Right atrium auricular region (tissue), 2 donors: ENCODE measurements around the gene B3GALT2. TPM values are rescaled to one million over a fixed set of nuclear protein-coding genes. Genes with fewer than 3 reads are reported as not detected.

Experiments used
- DNase-seq: peaks from one replicate; pipeline ENCODE4 v3.0.0-alpha.2; 2019; ENCODE audit warnings: low spot score
- H3K27ac ChIP-seq, 2 donors: fragments of 200-600 bp; sonication (generic); 1 replicate in 1 of 2; 2 replicates in 1 of 2; pipeline ENCODE4 v1.5.1; 2016 to 2019
- H3K27me3 ChIP-seq, 2 donors: fragments of 200-600 bp; sonication (generic); one replicate each; pipeline versions ENCODE4 v1.5.1 to v1.6.0; 2017 to 2019
- H3K36me3 ChIP-seq: fragments of 200-600 bp; sonication (generic); one replicate; pipeline ENCODE4 v1.5.1; 2016
- H3K4me1 ChIP-seq, 2 donors: fragments of 200-600 bp; sonication (generic); one replicate each; pipeline versions ENCODE4 v1.5.1 to v1.6.0; 2017 to 2019
- H3K4me3 ChIP-seq, 2 donors: fragments of 200-600 bp; sonication (generic); 1 replicate in 1 of 2; 2 replicates in 1 of 2; pipeline ENCODE4 v1.5.1; 2017 to 2019; ENCODE audit warnings: mild to moderate bottlenecking in 1 of 2, moderate library complexity in 1 of 2
- H3K9me3 ChIP-seq, 2 donors: fragments of 200-600 bp; sonication (generic); one replicate each; pipeline ENCODE4 v1.5.1; 2019
- CTCF ChIP-seq, 2 donors: fragments of 200-600 bp; sonication (generic); IDR thresholded peaks; one replicate each; pipeline ENCODE4 v1.5.1; 2019; ENCODE audit warnings: antibody characterized with exemption in 2 of 2
- total RNA-seq, 2 donors: library from RNA; depleted of rRNA; stranded (reverse); fragments of >200 nt; gene quantifications; one replicate each; pipeline ENCODE4 v1.1.0, GENCODE V29; 2016

B3GALT2 gene
- total RNA-seq, 2 donors from 2014 or later, result 27.9 to 51.7 TPM

- DNase-seq, result no peak
- Histone ChIP-seq H3K36me3 (no peaks in the 10 kb centered on the region), H3K9me3 (no peaks in the 10 kb centered on the region), H3K27me3 (no peaks in the 10 kb centered on the region), H3K4me1 (peaks cover 0 to 14% of the 10 kb centered on the region in 2 donors), H3K4me3 (no peak overlapping the region), H3K27ac (no peak overlapping the region)
- TF ChIP-seq CTCF (IDR thresholded peaks at IDR 0.05), result no peak
These were observed 7.3 kb downstream of the B3GALT2 start for GRCh38 chr1:193179094-193179493.

- Histone ChIP-seq H3K27ac (no peak overlapping the region), H3K4me1 (peaks cover 0 to 4% of the 10 kb centered on the region in 2 donors), H3K36me3 (no peaks in the 10 kb centered on the region), H3K9me3 (no peaks in the 10 kb centered on the region), H3K4me3 (no peak overlapping the region), H3K27me3 (no peaks in the 10 kb centered on the region)
- TF ChIP-seq CTCF (IDR thresholded peaks at IDR 0.05), result no peak
- DNase-seq, result no peak
These were observed 9.6 kb downstream of the B3GALT2 start for GRCh38 chr1:193176788-193177187.

DNA sequence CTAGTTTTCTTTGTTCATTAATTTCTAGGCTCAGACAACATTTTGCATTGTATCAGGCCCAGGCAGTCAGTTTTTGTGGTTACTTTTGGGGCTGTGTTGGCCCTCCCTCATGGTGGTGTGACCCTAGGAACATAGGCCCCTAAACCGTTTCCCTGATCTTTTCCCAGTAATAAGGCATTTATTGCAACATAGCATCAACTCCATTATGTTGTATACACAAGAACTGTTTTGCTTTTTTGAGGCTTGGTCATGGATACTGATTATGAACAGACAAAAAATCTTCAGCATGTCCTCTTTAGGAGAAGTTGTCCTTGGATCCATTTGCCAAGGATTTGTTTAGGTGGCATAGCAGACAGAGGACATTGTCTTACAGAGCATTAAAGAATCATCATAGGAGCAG lies 10.3 kb downstream of the B3GALT2 start:
- H3K27me3 ChIP-seq, result no peaks in the 10 kb centered on the region
- no peak for DNase-seq
- no peak overlapping the region for H3K4me3 ChIP-seq
- no peak overlapping the region for H3K27ac ChIP-seq
- no peak for TF ChIP-seq CTCF (IDR thresholded peaks at IDR 0.05)
- no peaks in the 10 kb centered on the region for H3K9me3 ChIP-seq
- peaks cover 0 to 4% of the 10 kb centered on the region in 2 donors for H3K4me1 ChIP-seq
- H3K36me3 ChIP-seq, result no peaks in the 10 kb centered on the region

DNA sequence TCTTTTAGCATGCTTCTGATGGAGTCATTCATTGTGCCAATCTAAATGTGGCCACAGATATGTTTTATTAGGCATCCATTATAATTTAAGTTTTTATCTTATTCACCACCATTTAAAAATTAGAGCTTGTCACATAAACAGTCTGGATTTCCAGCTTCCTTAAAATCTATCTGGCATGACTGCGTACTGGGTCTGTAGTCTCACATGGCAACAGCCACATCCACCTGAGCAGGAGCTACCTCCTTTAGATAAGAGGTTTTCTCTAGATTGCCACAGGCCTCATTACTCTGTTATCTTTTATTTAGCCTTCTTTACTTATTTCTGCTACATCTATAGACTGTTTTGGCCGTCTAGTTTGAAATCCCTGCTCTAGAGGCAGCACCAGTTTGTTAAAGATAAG lies 29.1 kb downstream of the B3GALT2 start:
- no peak for TF ChIP-seq CTCF (IDR thresholded peaks at IDR 0.05)
- DNase-seq, result no peak
- H3K27ac ChIP-seq, result no peak overlapping the region
- no peaks in the 10 kb centered on the region for H3K4me1 ChIP-seq
- no peaks in the 10 kb centered on the region for H3K9me3 ChIP-seq
- H3K36me3 ChIP-seq, result peaks cover 21% of the 10 kb centered on the region
- no peaks in the 10 kb centered on the region for H3K27me3 ChIP-seq
- H3K4me3 ChIP-seq, result no peak overlapping the region

GRCh38 chr1:193156822-193157142 lies 29.6 kb downstream of the B3GALT2 start:
- Histone ChIP-seq H3K27me3 (no peaks in the 10 kb centered on the region), H3K36me3 (peaks cover 23% of the 10 kb centered on the region), H3K27ac (no peak overlapping the region), H3K9me3 (no peaks in the 10 kb centered on the region), H3K4me1 (no peaks in the 10 kb centered on the region), H3K4me3 (no peak overlapping the region)
- DNase-seq, result no peak
- no peak for TF ChIP-seq CTCF (IDR thresholded peaks at IDR 0.05)

DNA sequence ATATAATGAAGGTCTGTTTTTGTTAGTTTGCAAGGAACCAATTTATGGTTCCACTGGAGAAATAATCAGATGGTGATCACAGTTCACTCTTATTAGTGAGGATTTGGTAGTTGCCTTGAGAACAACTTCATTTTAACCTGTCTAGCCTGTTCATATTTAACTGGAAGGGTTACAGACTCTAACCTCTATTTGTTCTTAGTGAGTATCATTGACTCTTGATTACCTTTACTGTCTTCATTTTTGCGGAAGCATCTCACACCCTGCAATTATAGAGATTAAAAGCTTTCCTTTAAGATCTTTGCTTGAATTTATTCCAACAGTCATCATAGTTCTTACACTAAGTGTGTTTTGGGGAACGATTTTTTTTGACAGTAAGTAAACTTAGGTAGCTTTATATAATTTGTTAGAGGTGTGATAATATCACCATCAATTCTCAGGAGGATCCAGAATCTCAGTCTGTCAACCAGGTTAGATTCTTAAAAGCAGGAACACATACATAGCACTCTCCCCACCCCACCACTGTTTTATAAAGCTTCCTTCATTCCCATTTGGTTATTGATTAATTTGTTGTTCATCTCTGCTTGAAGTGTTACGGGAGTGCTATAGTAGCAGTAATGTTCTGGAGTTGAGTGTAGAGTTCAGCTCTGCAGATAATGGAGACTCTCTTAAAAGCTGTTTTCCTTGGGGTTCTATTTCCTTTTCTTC lies 30.1 kb downstream of the B3GALT2 start:
- Histone ChIP-seq H3K27ac (no peak overlapping the region), H3K4me3 (no peak overlapping the region), H3K27me3 (no peaks in the 10 kb centered on the region), H3K9me3 (no peaks in the 10 kb centered on the region), H3K36me3 (peaks cover 27% of the 10 kb centered on the region), H3K4me1 (no peaks in the 10 kb centered on the region)
- TF ChIP-seq CTCF (IDR thresholded peaks at IDR 0.05), result no peak
- DNase-seq, result no peak
